Measurements from ENCODE around the gene GCM1.

GCM1 gene

DNA sequence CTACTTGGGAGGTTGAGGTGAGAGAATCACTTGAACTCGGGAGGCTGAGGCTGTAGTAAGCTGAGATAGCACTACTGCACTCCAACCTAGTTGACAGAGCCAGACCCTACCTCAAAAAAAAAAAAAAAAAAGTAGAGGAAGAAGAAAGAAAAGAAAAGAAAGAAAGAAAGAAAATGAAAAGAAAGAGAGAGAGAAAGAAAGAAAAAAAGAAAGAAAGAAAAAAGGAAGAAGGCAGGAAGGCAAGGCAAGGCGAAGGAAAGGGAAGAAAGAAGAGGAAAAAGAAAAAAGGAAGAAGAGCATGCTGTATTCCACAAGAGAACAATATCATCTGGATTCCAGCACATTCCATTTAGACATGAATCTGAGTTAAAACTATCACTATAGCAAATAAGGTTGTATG, 3.8 kb downstream of the GCM1 start:
- TF ChIP-seq, protein P1, sequence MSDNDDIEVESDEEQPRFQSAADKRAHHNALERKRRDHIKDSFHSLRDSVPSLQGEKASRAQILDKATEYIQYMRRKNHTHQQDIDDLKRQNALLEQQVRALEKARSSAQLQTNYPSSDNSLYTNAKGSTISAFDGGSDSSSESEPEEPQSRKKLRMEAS (IDR thresholded peaks at IDR 0.05; ENCODE audit: low read depth, low read length), result no peak
- no peak for TF ChIP-seq MYC (IDR thresholded peaks at IDR 0.05; ENCODE audit: low read depth, low read length)
- no peak for TF ChIP-seq POLR2A (IDR thresholded peaks at IDR 0.05; ENCODE audit: extremely low read depth, insufficient read length)
- TF ChIP-seq, protein P2, sequence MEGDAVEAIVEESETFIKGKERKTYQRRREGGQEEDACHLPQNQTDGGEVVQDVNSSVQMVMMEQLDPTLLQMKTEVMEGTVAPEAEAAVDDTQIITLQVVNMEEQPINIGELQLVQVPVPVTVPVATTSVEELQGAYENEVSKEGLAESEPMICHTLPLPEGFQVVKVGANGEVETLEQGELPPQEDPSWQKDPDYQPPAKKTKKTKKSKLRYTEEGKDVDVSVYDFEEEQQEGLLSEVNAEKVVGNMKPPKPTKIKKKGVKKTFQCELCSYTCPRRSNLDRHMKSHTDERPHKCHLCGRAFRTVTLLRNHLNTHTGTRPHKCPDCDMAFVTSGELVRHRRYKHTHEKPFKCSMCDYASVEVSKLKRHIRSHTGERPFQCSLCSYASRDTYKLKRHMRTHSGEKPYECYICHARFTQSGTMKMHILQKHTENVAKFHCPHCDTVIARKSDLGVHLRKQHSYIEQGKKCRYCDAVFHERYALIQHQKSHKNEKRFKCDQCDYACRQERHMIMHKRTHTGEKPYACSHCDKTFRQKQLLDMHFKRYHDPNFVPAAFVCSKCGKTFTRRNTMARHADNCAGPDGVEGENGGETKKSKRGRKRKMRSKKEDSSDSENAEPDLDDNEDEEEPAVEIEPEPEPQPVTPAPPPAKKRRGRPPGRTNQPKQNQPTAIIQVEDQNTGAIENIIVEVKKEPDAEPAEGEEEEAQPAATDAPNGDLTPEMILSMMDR (IDR thresholded peaks at IDR 0.05; ENCODE audit: low read depth, low read length), result no peak
- DNase-seq (ENCODE audit: low read depth), result no peak
- no peak overlapping the region for H3K4me3 ChIP-seq (ENCODE audit: low read depth, low read length)

DNA sequence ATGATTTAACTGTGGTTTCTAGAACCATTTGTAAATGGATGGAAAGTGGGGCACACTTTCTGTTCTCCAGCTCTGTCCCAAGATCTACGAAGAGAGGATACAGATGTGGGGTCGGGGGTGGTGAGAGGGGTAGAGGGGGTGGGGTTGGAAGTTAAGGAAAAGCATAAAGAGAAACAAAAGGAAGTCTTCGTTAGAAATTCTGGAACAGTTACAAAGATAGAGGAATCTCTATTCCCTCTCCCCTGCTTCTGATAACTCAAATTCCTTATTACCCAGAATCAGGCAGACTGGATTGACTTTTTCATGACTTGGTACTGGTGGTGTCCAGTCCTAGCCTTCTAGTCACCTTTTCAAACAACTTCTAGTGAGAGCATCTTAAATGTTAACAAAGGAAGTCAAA, 4.9 kb downstream of the GCM1 start:
- no peak for DNase-seq (ENCODE audit: low read depth)
- TF ChIP-seq, protein P1 (IDR thresholded peaks at IDR 0.05; ENCODE audit: low read depth, low read length), result no peak
- no peak for TF ChIP-seq POLR2A (IDR thresholded peaks at IDR 0.05; ENCODE audit: extremely low read depth, insufficient read length)
- TF ChIP-seq, protein P2 (IDR thresholded peaks at IDR 0.05; ENCODE audit: low read depth, low read length), result no peak
- TF ChIP-seq MYC (IDR thresholded peaks at IDR 0.05; ENCODE audit: low read depth, low read length), result no peak

DNA sequence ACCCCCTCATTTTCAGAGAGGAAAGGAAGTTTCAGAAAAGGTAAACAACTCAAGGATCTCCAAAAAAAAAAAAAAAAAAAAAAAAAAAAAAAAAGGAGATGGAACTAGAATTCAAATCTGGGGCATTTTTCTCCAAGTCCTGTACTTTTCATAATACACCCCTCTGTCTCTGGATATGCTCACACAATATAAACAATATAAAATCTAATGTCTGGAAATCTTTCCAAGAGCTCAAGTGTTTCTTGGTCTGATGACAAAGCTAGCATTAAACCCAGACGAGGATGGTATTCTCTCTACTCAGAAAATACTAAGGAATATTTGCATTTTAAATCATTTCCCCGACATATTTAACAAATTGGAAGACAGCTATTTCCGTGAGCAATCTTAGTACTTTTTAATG, 5.8 kb downstream of the GCM1 start:
- DNase-seq (ENCODE audit: low read depth), result no peak
- no peak overlapping the region for H3K4me3 ChIP-seq (ENCODE audit: low read depth, low read length)
- TF ChIP-seq POLR2A (IDR thresholded peaks at IDR 0.05; ENCODE audit: extremely low read depth, insufficient read length) (no peak), MYC (IDR thresholded peaks at IDR 0.05; ENCODE audit: low read depth, low read length) (no peak)
- TF ChIP-seq, protein P2 (IDR thresholded peaks at IDR 0.05; ENCODE audit: low read depth, low read length), result no peak
- TF ChIP-seq, protein P1 (IDR thresholded peaks at IDR 0.05; ENCODE audit: low read depth, low read length), result no peak

More for the DNA sequence above, 4.9 kb downstream of the GCM1 start:
- H3K4me3 ChIP-seq (ENCODE audit: low read depth, low read length), result no peak overlapping the region

DNA sequence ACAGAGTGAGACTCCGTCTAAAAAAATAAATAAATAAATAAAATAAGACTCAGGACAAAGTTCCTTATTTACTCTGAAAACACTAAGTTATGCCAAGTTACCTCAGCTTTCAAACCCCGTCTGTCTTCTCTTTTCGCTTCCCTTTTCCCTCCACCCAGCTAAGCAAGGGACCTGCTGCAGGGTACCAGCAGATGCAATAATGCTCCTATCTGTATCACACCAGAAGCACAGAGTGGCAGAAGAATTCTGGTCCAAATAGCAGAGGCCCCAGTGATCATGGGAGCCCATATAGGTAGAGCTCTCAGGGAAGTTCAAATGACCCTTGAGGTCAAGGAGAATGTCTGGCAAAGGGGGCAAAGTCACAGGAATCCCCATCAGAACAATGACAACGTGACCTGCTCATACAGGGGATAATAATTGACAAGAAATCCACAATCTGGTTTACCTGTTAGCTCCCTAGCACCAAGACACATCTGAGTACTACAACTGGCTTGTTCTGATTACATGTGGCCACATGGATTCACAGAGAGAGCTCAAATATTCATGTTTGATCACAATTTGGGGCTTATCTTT, 8.7 kb downstream of the GCM1 start:
- DNase-seq (ENCODE audit: low read depth), result no peak
- TF ChIP-seq, protein P2 (IDR thresholded peaks at IDR 0.05; ENCODE audit: low read depth, low read length), result no peak
- TF ChIP-seq POLR2A (IDR thresholded peaks at IDR 0.05; ENCODE audit: extremely low read depth, insufficient read length), result no peak
- no peak for TF ChIP-seq MYC (IDR thresholded peaks at IDR 0.05; ENCODE audit: low read depth, low read length)
- TF ChIP-seq, protein P1 (IDR thresholded peaks at IDR 0.05; ENCODE audit: low read depth, low read length), result no peak
- H3K4me3 ChIP-seq (ENCODE audit: low read depth, low read length), result no peak overlapping the region

DNA sequence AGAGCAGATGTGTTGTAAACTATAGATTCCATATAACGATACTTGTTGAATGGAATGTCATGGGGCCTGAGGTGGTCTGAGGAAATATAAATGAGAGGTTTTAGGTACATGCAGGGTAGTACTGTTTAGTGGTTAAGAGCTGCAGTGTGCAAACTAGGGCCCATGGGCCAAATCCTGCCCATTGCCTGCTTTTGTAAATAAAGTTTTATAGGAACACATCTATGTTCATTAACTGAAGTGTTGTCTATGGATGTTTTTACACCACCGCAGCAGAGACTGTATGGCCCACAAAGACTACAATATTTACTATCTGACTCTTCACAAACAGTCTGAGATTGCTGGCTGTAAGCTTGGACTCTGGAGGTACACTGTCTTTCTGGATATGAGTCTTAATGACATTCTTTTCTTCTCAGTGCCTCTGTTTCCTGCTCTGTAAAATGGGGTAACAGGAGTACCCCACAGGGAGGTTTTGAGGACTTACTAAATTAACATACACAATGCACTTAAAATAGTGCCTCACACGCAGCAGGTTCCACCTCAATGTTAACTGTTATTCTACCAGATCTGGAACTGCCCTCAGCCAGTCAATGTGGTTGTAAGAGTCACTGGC, 12.5 kb downstream of the GCM1 start:
- no peak for DNase-seq (ENCODE audit: low read depth)
- no peak overlapping the region for H3K4me3 ChIP-seq (ENCODE audit: low read depth, low read length)
- TF ChIP-seq POLR2A (IDR thresholded peaks at IDR 0.05; ENCODE audit: extremely low read depth, insufficient read length), result no peak
- TF ChIP-seq, protein P1 (IDR thresholded peaks at IDR 0.05; ENCODE audit: low read depth, low read length), result no peak
- TF ChIP-seq, protein P2 (IDR thresholded peaks at IDR 0.05; ENCODE audit: low read depth, low read length), result no peak
- no peak for TF ChIP-seq MYC (IDR thresholded peaks at IDR 0.05; ENCODE audit: low read depth, low read length)

All from NB4 (cell line).